H1 (cell line): ENCODE data around the gene PPIF. TPM values are rescaled to one million over a fixed set of nuclear protein-coding genes. Genes with fewer than 3 reads are reported as not detected.
A peak's percentile ranks its signal among the peaks of the same experiment; 100 is the strongest.

ENCODE experiments used
- CTCF ChIA-PET: fragments of 300-600 bp; sonication (Branson Sonifier 250); formaldehyde crosslinking; loops from one replicate; lab custom pipeline; 2021; ENCODE audit not compliant: partially characterized antibody; lab: Charles Lee
- POLR2A ChIA-PET: fragments of 300-600 bp; sonication (Branson Sonifier 250); formaldehyde crosslinking; loops from one replicate; lab custom pipeline; 2021; ENCODE audit warnings: inconsistent platforms; ENCODE audit not compliant: partially characterized antibody; lab: Charles Lee
- DNase-seq, 2 experiments: peaks; one replicate each; pipeline versions ENCODE4 v3.0.0 to v3.0.0-alpha.2; 2010 to 2022; ENCODE audit warnings: low spot score in 2 of 2, low read depth in 1 of 2, mixed read lengths in 1 of 2
- FAIRE-seq: peaks from 2 replicates; lab custom pipeline; 2011; peaks lifted over from hg19 to GRCh38; lab: Jason Lieb, UNC
- H2AFZ ChIP-seq: 2 replicates; pipeline ENCODE4 v1.8.1; 2012; ENCODE audit warnings: low read length, inconsistent platforms
- H2AK5ac ChIP-seq: 2 replicates; pipeline ENCODE4 v1.6.1; 2013; ENCODE audit warnings: low read depth, low read length
- H2BK120ac ChIP-seq: replicated peaks from 2 replicates; pipeline ENCODE3; 2013; ENCODE audit warnings: low read depth, low read length, inconsistent platforms
- H2BK12ac ChIP-seq: 2 replicates; pipeline ENCODE4 v1.6.1; 2013; ENCODE audit warnings: low read depth, low read length
- H2BK15ac ChIP-seq: 2 replicates; pipeline ENCODE4 v1.6.1; 2013; ENCODE audit warnings: low read length
- H2BK20ac ChIP-seq: 2 replicates; pipeline ENCODE4 v1.6.1; 2013; ENCODE audit warnings: low read length
- H2BK5ac ChIP-seq: 2 replicates; pipeline ENCODE4 v1.6.1; 2013; ENCODE audit warnings: low read depth, low read length
- H3K14ac ChIP-seq: 2 replicates; pipeline ENCODE4 v1.6.1; 2013; ENCODE audit warnings: inconsistent platforms; ENCODE audit not compliant: insufficient read length
- H3K18ac ChIP-seq: 2 replicates; pipeline ENCODE4 v1.6.1; 2013; ENCODE audit warnings: low read length; ENCODE audit errors: extremely low read depth
- H3K23ac ChIP-seq: 2 replicates; pipeline ENCODE4 v1.6.1; 2013; ENCODE audit warnings: inconsistent platforms; ENCODE audit not compliant: insufficient read length
- H3K23me2 ChIP-seq: 2 replicates; pipeline ENCODE4 v1.6.1; 2013; ENCODE audit warnings: low read depth, low read length
- H3K27ac ChIP-seq: 2 replicates; pipeline ENCODE4 v1.6.1; 2011; ENCODE audit warnings: low read depth, low read length, inconsistent platforms
- H3K27me3 ChIP-seq, 4 experiments: replicated peaks in 1 of 4; 1 replicate in 1 of 4; 2 replicates in 3 of 4; pipeline versions ENCODE4 v1.6.1 to v1.8.1; 2011 to 2013; ENCODE audit warnings: low read length in 3 of 4, mild to moderate bottlenecking in 3 of 4, inconsistent platforms in 2 of 4, mixed read lengths in 2 of 4, moderate library complexity in 1 of 4; ENCODE audit not compliant: control insufficient read depth in 3 of 4, insufficient read depth in 3 of 4; ENCODE audit errors: extremely low read depth in 1 of 4
- H3K36me3 ChIP-seq, 4 experiments: 2 replicates each; pipeline versions ENCODE4 v1.6.1 to v1.8.1; 2011 to 2013; ENCODE audit warnings: mild to moderate bottlenecking in 4 of 4, low read length in 3 of 4, moderate library complexity in 2 of 4, control low read depth in 1 of 4, inconsistent platforms in 1 of 4; ENCODE audit not compliant: insufficient read depth in 4 of 4, control insufficient read depth in 2 of 4
- H3K4ac ChIP-seq: replicated peaks from 2 replicates; pipeline ENCODE3; 2013; ENCODE audit warnings: low read length, low read depth, mixed read lengths, inconsistent platforms; ENCODE audit not compliant: insufficient read length
- H3K4me1 ChIP-seq, 4 experiments: replicated peaks in 1 of 4; 1 replicate in 1 of 4; 2 replicates in 3 of 4; pipeline versions ENCODE4 v1.6.1 to v1.8.1; 2011 to 2013; ENCODE audit warnings: low read length in 3 of 4, inconsistent platforms in 2 of 4, mixed read lengths in 1 of 4; ENCODE audit not compliant: insufficient read depth in 4 of 4, control insufficient read depth in 3 of 4
- H3K4me2 ChIP-seq, 2 experiments: 2 replicates each; pipeline versions ENCODE4 v1.6.1 to v1.8.1; 2011 to 2013; ENCODE audit warnings: low read depth in 2 of 2, low read length in 2 of 2, control low read depth in 1 of 2, inconsistent platforms in 1 of 2, mild to moderate bottlenecking in 1 of 2; ENCODE audit not compliant: insufficient read depth in 1 of 2
- H3K4me3 ChIP-seq, 4 experiments: fragments of 200-600, 300-600 bp in 1 of 4; sonication (generic), shearing (Covaris generic), sonication (Bioruptor Twin) in 1 of 4; 2 replicates each; pipeline versions ENCODE4 v1.5.1 to v1.8.1; 2011 to 2016; ENCODE audit warnings: low read length in 4 of 4, low read depth in 3 of 4, control low read depth in 2 of 4, inconsistent platforms in 2 of 4, mild to moderate bottlenecking in 2 of 4, mixed read lengths in 1 of 4, moderate library complexity in 1 of 4; ENCODE audit not compliant: insufficient read depth in 2 of 4; ENCODE audit errors: extremely low read depth in 1 of 4
- H3K56ac ChIP-seq: replicated peaks from 2 replicates; pipeline ENCODE3; 2013; ENCODE audit warnings: low read depth, mild to moderate bottlenecking, mixed read lengths, low read length, inconsistent platforms; ENCODE audit not compliant: insufficient read length
- H3K79me1 ChIP-seq: 2 replicates; pipeline ENCODE4 v1.6.1; 2013; ENCODE audit warnings: low read depth, low read length, control low read depth
- H3K79me2 ChIP-seq, 2 experiments: 2 replicates each; pipeline versions ENCODE4 v1.6.1 to v1.8.1; 2012 to 2013; ENCODE audit warnings: low read length in 2 of 2, mild to moderate bottlenecking in 2 of 2, inconsistent platforms in 1 of 2; ENCODE audit not compliant: insufficient read depth in 2 of 2, control insufficient read depth in 1 of 2
- H3K9ac ChIP-seq, 4 experiments: replicated peaks in 1 of 4; 1 replicate in 1 of 4; 2 replicates in 3 of 4; pipeline versions ENCODE4 v1.6.1 to v1.8.1; 2011 to 2013; ENCODE audit warnings: low read depth in 3 of 4, low read length in 3 of 4, control low read depth in 2 of 4, mild to moderate bottlenecking in 2 of 4, moderate library complexity in 2 of 4, inconsistent platforms in 1 of 4; ENCODE audit errors: extremely low read depth in 1 of 4
- H3K9me3 ChIP-seq, 2 experiments: 2 replicates each; pipeline versions ENCODE4 v1.6.1 to v1.8.1; 2012 to 2013; ENCODE audit warnings: mild to moderate bottlenecking in 2 of 2, moderate library complexity in 2 of 2, control low read depth in 1 of 2, inconsistent platforms in 1 of 2, low read depth in 1 of 2, low read length in 1 of 2, mixed read lengths in 1 of 2; ENCODE audit not compliant: insufficient read depth in 2 of 2
- H4K20me1 ChIP-seq, 2 experiments: replicated peaks in 1 of 2; 2 replicates each; pipeline versions ENCODE3 to v1.8.1; 2011 to 2013; ENCODE audit warnings: inconsistent platforms in 2 of 2, low read length in 2 of 2, mild to moderate bottlenecking in 1 of 2; ENCODE audit not compliant: insufficient read depth in 2 of 2, control insufficient read depth in 1 of 2
- H4K5ac ChIP-seq: 2 replicates; pipeline ENCODE4 v1.6.1; 2013; ENCODE audit warnings: low read length, low read depth, mixed read lengths, inconsistent platforms; ENCODE audit not compliant: insufficient read length
- H4K8ac ChIP-seq: 2 replicates; pipeline ENCODE4 v1.8.0; 2013; ENCODE audit warnings: mild to moderate bottlenecking, moderate library complexity, low read length, inconsistent platforms; ENCODE audit not compliant: insufficient read depth; ENCODE audit errors: extremely low read depth
- H4K91ac ChIP-seq: replicated peaks from 2 replicates; pipeline ENCODE3; 2013; ENCODE audit warnings: low read length, mixed read lengths, inconsistent platforms; ENCODE audit not compliant: insufficient read length
- CHD2 ChIP-seq: IDR thresholded peaks from 2 replicates; pipeline ENCODE4 v1.6.1; 2012; ENCODE audit warnings: low read length, improper control_type of control experiment
- CREB1 ChIP-seq: IDR thresholded peaks from 2 replicates; pipeline ENCODE4 v1.6.1; 2012; ENCODE audit warnings: inconsistent platforms
- KDM5A ChIP-seq: fragments of 200-600 bp; IDR thresholded peaks from 2 replicates; pipeline ENCODE4 v1.7.1; 2012; ENCODE audit warnings: mild to moderate bottlenecking, low read length, inconsistent platforms, mixed read lengths
- PHF8 ChIP-seq: fragments of 200-600 bp; sonication (generic); conservative IDR thresholded peaks from 2 replicates; pipeline ENCODE4 v1.7.1; 2012; ENCODE audit warnings: low read depth, mild to moderate bottlenecking, inconsistent platforms, low read length, moderate library complexity
- RNF2 ChIP-seq: fragments of 200-900, 300-1000 bp; sonication (generic); IDR thresholded peaks from 2 replicates; pipeline ENCODE4 v1.7.1; 2016; ENCODE audit warnings: borderline replicate concordance, low read depth, mild to moderate bottlenecking, antibody characterized with exemption, low read length; ENCODE audit not compliant: poor library complexity, severe bottlenecking; ENCODE audit errors: missing control alignments
- SAP30 ChIP-seq: fragments of 300-600 bp; sonication (generic); IDR thresholded peaks from 2 replicates; pipeline ENCODE4 v1.7.1; 2012; ENCODE audit warnings: low read length, moderate library complexity, mild to moderate bottlenecking, inconsistent platforms; ENCODE audit not compliant: insufficient read depth, insufficient replicate concordance
- SP2 ChIP-seq: IDR thresholded peaks from 2 replicates; pipeline ENCODE4 v1.6.1; 2012; ENCODE audit warnings: mild to moderate bottlenecking, low read length, inconsistent platforms
- TEAD4 ChIP-seq: IDR thresholded peaks from 2 replicates; pipeline ENCODE4 v1.6.1; 2012; ENCODE audit warnings: low read depth, low read length, inconsistent platforms, mixed read lengths
- USF2 ChIP-seq: IDR thresholded peaks from 2 replicates; pipeline ENCODE4 v1.6.1; 2011; ENCODE audit warnings: low read length, improper control_type of control experiment
- WGBS, 2 experiments: shearing (Covaris generic) in 1 of 2; methylation state at CpG; one replicate each; pipeline versions ENCODE4 v1.1.6 to v1.1.7; 2013 to 2015; ENCODE audit warnings: low lambda C conversion rate in 2 of 2, mixed read lengths in 2 of 2, inconsistent platforms in 1 of 2, low coverage in 1 of 2, missing lambda C conversion rate in 1 of 2; ENCODE audit not compliant: insufficient replicate concordance in 2 of 2, insufficient coverage in 1 of 2, insufficient read length in 1 of 2; ENCODE audit errors: extremely low coverage in 1 of 2, missing lambda C conversion rate in 1 of 2; 5-methylcytosine and 5-hydroxymethylcytosine counted together
- polyA plus RNA-seq, 7 experiments: library from polyadenylated mRNA; depleted of rRNA in 3 of 7; stranded (reverse) in 5 of 7; unstranded in 2 of 7; fragments of >200 nt in 5 of 7; fragments of 200-250 nt in 2 of 7; gene quantifications; 1 replicate in 5 of 7; 2 replicates in 1 of 7; 4 replicates in 1 of 7; pipeline versions ENCODE4 v1.2.1 to v1.2.3, GENCODE V29; 2011 to 2013; ENCODE audit warnings: missing spikeins in 2 of 7, mixed read lengths in 2 of 7
- total RNA-seq: library from RNA; stranded (reverse); fragmentation: NEBNext Ultra II Directional; extraction: Animal tissue kit (Norgen Biotek cat#: 25700); gene quantifications from 2 replicates; pipeline ENCODE4 v1.2.1, GENCODE V29; 2021

The PPIF gene
- total and polyA plus RNA-seq, 2 of the 8 experiments (the other 6 are each of a cell fraction or from before 2014, with no cell fraction given) = 70.2 to 77.6 TPM

- Histone ChIP-seq H3K36me3 (no peaks in the 10 kb centered on the region), H3K23ac (no peak overlapping the region), H4K5ac (no peak overlapping the region), H3K56ac (no peak overlapping the region), H3K4ac (no peak overlapping the region), H3K9me3 (no peaks in the 10 kb centered on the region), H3K23me2 (no peaks in the 10 kb centered on the region; the same call in 1 of the 2 replicates), H4K8ac (no peak overlapping the region), H2AK5ac (no peak overlapping the region), H2AFZ (no peak overlapping the region), H3K79me1 (no peaks in the 10 kb centered on the region), H4K91ac (no peak overlapping the region), H3K4me3 (no peak overlapping the region), H2BK5ac (no peak overlapping the region; the same call in 1 of the 2 replicates), H3K18ac (no peak overlapping the region), H3K9ac (no peak overlapping the region), H2BK120ac (no peak overlapping the region), H4K20me1 (no peaks in the 10 kb centered on the region), H3K4me2 (no peak overlapping the region; a peak in 1 of 4 replicates), H3K27ac (no peak overlapping the region), H2BK12ac (no peak overlapping the region), H2BK15ac (no peak overlapping the region), H3K4me1 (no peaks in the 10 kb centered on the region; a peak in 1 of 7 replicates), H3K79me2 (no peaks in the 10 kb centered on the region), H3K14ac (no peak overlapping the region), H3K27me3 (no peaks in the 10 kb centered on the region; a peak in 1 of 7 replicates), H2BK20ac (no peak overlapping the region)
- DNase-seq = peak in 1 of 2 experiments; percentile 39
- ChIA-PET POLR2A (interaction anchor here (0.6 to 1.5 kb wide), 3 partner anchors 7 to 53 kb away, joined by 3 read pairs; no protein-coding TSS in a partner anchor), CTCF (interaction anchor here (0.6 to 5.9 kb wide), 14 partner anchors 7 to 1357 kb away, joined by 3 to 65 read pairs (median 4); no protein-coding TSS in a partner anchor)
- 83% methylated on average over 9 of the region's 12 CpGs; no CpG with 5 or more reads in 1 of the 2 experiments for WGBS, 2 experiments
- no peak for FAIRE-seq
- TF ChIP-seq CREB1 (no peak), PHF8 (no peak), SP2 (no peak), CHD2 (no peak), USF2 (no peak), SAP30 (no peak), RNF2 (no peak), KDM5A (no peak), TEAD4 (no peak)
Measured at GRCh38 chr10:79391231-79392019, 44.2 kb downstream of the PPIF start.
